GM12878 (cell line): Measurements from ENCODE around the gene GRAMD1B. TPM values are rescaled to one million over a fixed set of nuclear protein-coding genes. Genes with fewer than 3 reads are reported as not detected.

Experiments
- ATAC-seq: fragments of 200-7000 bp; cut with Tn5 transposase; 3 replicates; pipeline ENCODE4 v1.9.1; 2020; ENCODE audit warnings: mild to moderate bottlenecking, moderate library complexity
- BruUV-seq: library from RNA; stranded (reverse); fragments of 400-500 nt; replicated peaks from 2 replicates; lab custom pipeline; 2021; lab: Mats Ljungman, UMichigan
- CTCF ChIA-PET: fragments of 300-600 bp; sonication (Branson Sonifier 250); formaldehyde crosslinking; extraction: SDS; loops from one replicate; lab custom pipeline; 2021; ENCODE audit warnings: inconsistent platforms; lab: Yijun Ruan, JAX
- POLR2A ChIA-PET: fragments of 350-600 bp; formaldehyde crosslinking; extraction: SDS; loops from one replicate; lab custom pipeline; 2021; ENCODE audit warnings: inconsistent platforms; lab: Charles Lee
- RAD21 ChIA-PET: fragments of 300-600 bp; sonication (Branson Sonifier 250); formaldehyde crosslinking; loops from one replicate; lab custom pipeline; 2023; ENCODE audit warnings: antibody characterized with exemption; ENCODE audit not compliant: unreplicated experiment; lab: Charles Lee
- SMC1A ChIA-PET: fragments of 300-600 bp; sonication (Branson Sonifier 250); formaldehyde crosslinking; loops from one replicate; lab custom pipeline; 2023; ENCODE audit not compliant: unreplicated experiment, uncharacterized antibody; lab: Charles Lee
- DNase-seq: peaks from one replicate; pipeline ENCODE4 v3.0.0-alpha.2; 2011; ENCODE audit warnings: low read depth, low spot score
- FAIRE-seq: peaks from 3 replicates; lab custom pipeline; 2011; peaks lifted over from hg19 to GRCh38; lab: Jason Lieb, UNC
- H2AFZ ChIP-seq: 2 replicates; pipeline ENCODE4 v1.6.0; 2011; ENCODE audit warnings: low read depth, low read length, control low read depth; ENCODE audit not compliant: control insufficient read depth
- H3K27ac ChIP-seq: 2 replicates; pipeline ENCODE4 v1.5.1; 2011; ENCODE audit warnings: control low read depth; ENCODE audit not compliant: control insufficient read depth, insufficient read depth
- H3K27me3 ChIP-seq, 2 experiments: replicated peaks in 1 of 2; 2 replicates each; pipeline versions ENCODE4 v1.6.0 to v1.6.1; 2011; ENCODE audit warnings: low read length in 1 of 2; ENCODE audit not compliant: control insufficient read depth in 2 of 2, insufficient read depth in 2 of 2
- H3K36me3 ChIP-seq, 2 experiments: 2 replicates each; pipeline ENCODE4 v1.5.1; 2011; ENCODE audit warnings: low read length in 1 of 2; ENCODE audit not compliant: control insufficient read depth in 2 of 2, insufficient read depth in 2 of 2
- H3K4me1 ChIP-seq: 2 replicates; pipeline ENCODE4 v1.6.1; 2011; ENCODE audit warnings: mild to moderate bottlenecking, low read length, moderate library complexity, mixed read lengths; ENCODE audit not compliant: control insufficient read depth, insufficient read depth
- H3K4me2 ChIP-seq: 2 replicates; pipeline ENCODE4 v1.6.0; 2011; ENCODE audit warnings: control low read depth; ENCODE audit not compliant: control insufficient read depth, insufficient read depth
- H3K4me3 ChIP-seq: fragments of 200-600 bp; sonication (generic); 2 replicates; pipeline ENCODE4 v1.5.1; 2016
- H3K79me2 ChIP-seq: 2 replicates; pipeline ENCODE4 v1.6.0; 2011; ENCODE audit warnings: low read length; ENCODE audit not compliant: control insufficient read depth, insufficient read depth
- H3K9ac ChIP-seq: 2 replicates; pipeline ENCODE4 v1.8.0; 2011; ENCODE audit warnings: low read length, control low read depth, mixed read lengths; ENCODE audit not compliant: control insufficient read depth, insufficient read depth
- H3K9me3 ChIP-seq: replicated peaks from 3 replicates; pipeline ENCODE4 v1.5.1; 2011; ENCODE audit warnings: mild to moderate bottlenecking, low read length; ENCODE audit not compliant: control insufficient read depth, insufficient read depth
- H4K20me1 ChIP-seq: 2 replicates; pipeline ENCODE4 v1.6.0; 2011; ENCODE audit not compliant: control insufficient read depth, insufficient read depth
- BCL11A ChIP-seq: IDR thresholded peaks from 2 replicates; pipeline ENCODE4 v1.6.1; 2011; ENCODE audit warnings: low read depth, low read length
- BRCA1 ChIP-seq: IDR thresholded peaks from 2 replicates; pipeline ENCODE4 v1.6.1; 2011; ENCODE audit warnings: low read depth, low read length, improper control_type of control experiment
- CBX5 ChIP-seq: sonication (generic); IDR thresholded peaks from 2 replicates; pipeline ENCODE4 v1.6.1; 2016; ENCODE audit warnings: low read depth, moderate library complexity, mild to moderate bottlenecking, inconsistent platforms
- CHD2 ChIP-seq: IDR thresholded peaks from 2 replicates; pipeline ENCODE4 v1.6.1; 2011; ENCODE audit warnings: low read depth, low read length, improper control_type of control experiment, borderline replicate concordance
- GABPA ChIP-seq: IDR thresholded peaks from 2 replicates; pipeline ENCODE4 v1.6.1; 2014; ENCODE audit warnings: antibody characterized with exemption, low read depth, mild to moderate bottlenecking, inconsistent platforms
- IKZF1 ChIP-seq: fragments of 450-650 bp; conservative IDR thresholded peaks from 2 replicates; pipeline ENCODE4 v1.6.1; 2017; ENCODE audit warnings: antibody characterized with exemption, mild to moderate bottlenecking
- MEF2A ChIP-seq: IDR thresholded peaks from 2 replicates; pipeline ENCODE4 v1.6.1; 2011; ENCODE audit warnings: low read depth, mild to moderate bottlenecking, low read length, moderate library complexity; ENCODE audit not compliant: insufficient read depth
- RB1 ChIP-seq: fragments of 450-650 bp; formaldehyde crosslinking; IDR thresholded peaks from 2 replicates; pipeline ENCODE4 v1.6.1; 2017; ENCODE audit warnings: mild to moderate bottlenecking, borderline replicate concordance
- RELA ChIP-seq: fragments of 450-650 bp; IDR thresholded peaks from 2 replicates; pipeline ENCODE4 v1.8.0; 2014; ENCODE audit warnings: borderline replicate concordance; ENCODE audit not compliant: partially characterized antibody
- SMC3 ChIP-seq: IDR thresholded peaks from 2 replicates; pipeline ENCODE4 v1.6.1; 2011; ENCODE audit warnings: low read length, improper control_type of control experiment, borderline replicate concordance
- USF2 ChIP-seq: IDR thresholded peaks from 2 replicates; pipeline ENCODE4 v1.6.1; 2011; ENCODE audit warnings: low read depth, low read length, improper control_type of control experiment, borderline replicate concordance
- ZBTB11 ChIP-seq: fragments of 450-650 bp; formaldehyde crosslinking; IDR thresholded peaks from 2 replicates; pipeline ENCODE4 v1.5.0; 2022; ENCODE audit warnings: mild to moderate bottlenecking, missing genetic modification characterization
- ZNF687 ChIP-seq: fragments of 450-650 bp; IDR thresholded peaks from 2 replicates; pipeline ENCODE4 v1.6.1; 2017; ENCODE audit warnings: mild to moderate bottlenecking, moderate library complexity
- WGBS: methylation state at CpG from one replicate; pipeline ENCODE4 v1.1.6; 2016; ENCODE audit warnings: low lambda C conversion rate; ENCODE audit not compliant: insufficient replicate concordance, insufficient coverage; ENCODE audit errors: missing lambda C conversion rate; 5-methylcytosine and 5-hydroxymethylcytosine counted together
- in situ Hi-C: fragments of 300-500 bp; cut with MboI; formaldehyde crosslinking; loops from 9 replicates; pipeline ENCODE4 v1.14.3; 2018; ENCODE audit warnings: mixed read lengths
- intact Hi-C: fragments of 100-400 bp; cut with micrococcal nuclease; formaldehyde crosslinking; loops from one replicate; pipeline ENCODE4 v1.14.2; 2022; ENCODE audit not compliant: unreplicated experiment
- polyA plus RNA-seq, 11 experiments: library from polyadenylated mRNA; depleted of rRNA in 4 of 11; unstranded in 6 of 11; stranded (reverse) in 5 of 11; fragments of >200 nt; fragmentation: Nextera tagmentation in 4 of 11; fragmentation: Illumina TruSeq in 1 of 11; extraction: Ambion mirVana in 4 of 11; extraction: Trizol in 1 of 11; gene quantifications; 1 replicate in 1 of 11; 2 replicates in 10 of 11; pipeline versions ENCODE4 v1.2.1 to v1.2.3, GENCODE V29; 2011 to 2016; ENCODE audit warnings: inconsistent platforms in 2 of 11, missing spikeins in 2 of 11, low read depth in 1 of 11
- total RNA-seq, 4 experiments: library from RNA; depleted of rRNA in 3 of 4; stranded (reverse); fragments of >200 nt in 3 of 4; fragmentation: Illumina TruSeq in 1 of 4; extraction: Trizol in 1 of 4; gene quantifications; 2 replicates each; pipeline versions ENCODE4 v1.2.1 to v1.2.3, GENCODE V29; 2013 to 2021

The GRAMD1B gene
- total and polyA plus RNA-seq, 10 of the 15 experiments (the other 5 are each of a cell fraction or from before 2014, with no cell fraction given) = 1.9 to 49.1 (median 26.9) TPM

- no peak for TF ChIP-seq ZNF687
Observed at GRCh38 chr11:123536690-123537437, 106.8 kb downstream of the GRAMD1B start (continued).

GRCh38 chr11:123537726-123538125 lies 107.7 kb downstream of the GRAMD1B start:
- H3K4me2 ChIP-seq = no peak overlapping the region
- no peak overlapping the region for H2AFZ ChIP-seq
- no peak overlapping the region for H3K4me3 ChIP-seq
- RAD21 ChIA-PET = interaction anchor here (0.7 to 1.1 kb wide), 3 partner anchors 18 to 130 kb away, joined by 3 to 5 read pairs (median 3); no protein-coding TSS in a partner anchor
- no peaks in the 10 kb centered on the region for H3K27me3 ChIP-seq
- BruUV-seq = no TSS peak
- no peak; the same call in 1 of the 3 replicates for ATAC-seq
- no peak for FAIRE-seq
- H3K9ac ChIP-seq = no peak overlapping the region
- no peak for DNase-seq
- H3K36me3 ChIP-seq = no peaks in the 10 kb centered on the region
- no peak overlapping the region for H3K27ac ChIP-seq
- SMC1A ChIA-PET = interaction anchor here (0.8 to 2.0 kb wide), 6 partner anchors 9 to 147 kb away, joined by 3 to 5 read pairs (median 4); no protein-coding TSS in a partner anchor
- H4K20me1 ChIP-seq = no peaks in the 10 kb centered on the region
- WGBS = 53% methylated on average over 4 of the region's 4 CpGs
- CTCF ChIA-PET = interaction anchor here (0.9 to 2.1 kb wide), 9 partner anchors 8 to 276 kb away, joined by 3 to 11 read pairs (median 4); no protein-coding TSS in a partner anchor
- intact Hi-C loops = no loop called here
- H3K9me3 ChIP-seq = no peaks in the 10 kb centered on the region
- no peaks in the 10 kb centered on the region for H3K79me2 ChIP-seq
- no peaks in the 10 kb centered on the region for H3K4me1 ChIP-seq
- in situ Hi-C loops = no loop called here
- POLR2A ChIA-PET = interaction anchor here (0.8 to 1.2 kb wide), 3 partner anchors 9 to 22 kb away, joined by 3 to 5 read pairs (median 4); no protein-coding TSS in a partner anchor
- TF ChIP-seq BRCA1 (no peak), SMC3 (no peak), RELA (no peak), MEF2A (no peak), RB1 (no peak), CHD2 (no peak), BCL11A (no peak), IKZF1 (no peak), USF2 (no peak), GABPA (no peak), ZBTB11 (no peak), CBX5 (no peak)
